GM19193 (cell line): Measurements from ENCODE around the gene BCO1.

Experiments used
- POLR2A ChIP-seq: IDR thresholded peaks from 4 replicates; pipeline ENCODE4 v1.6.1; 2011; ENCODE audit not compliant: insufficient read depth, insufficient read length; ENCODE audit errors: extremely low read depth

Gene BCO1

GRCh38 chr16:81219151-81219550, 19.3 kb upstream of the BCO1 start:
- no peak for TF ChIP-seq POLR2A

DNA sequence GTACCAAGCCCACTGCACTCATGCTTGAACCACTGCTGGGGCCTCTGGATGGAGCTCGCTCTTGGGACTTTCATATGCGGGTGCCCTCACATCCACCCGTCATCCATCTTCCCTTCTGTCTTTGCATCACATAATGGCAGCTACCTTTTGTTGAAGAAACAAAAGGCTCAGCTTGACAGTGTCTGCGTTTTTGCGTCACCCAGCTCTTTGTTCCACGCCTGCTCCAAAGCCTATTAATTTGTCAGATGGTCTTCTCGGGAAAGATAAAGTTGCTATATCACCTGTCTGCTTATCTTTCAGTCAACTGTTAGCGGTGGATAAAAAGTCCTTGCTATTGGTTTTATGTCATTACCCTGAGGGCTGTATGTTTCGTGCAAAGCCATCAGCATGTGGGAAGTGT, 18.1 kb upstream of the BCO1 start:
- TF ChIP-seq POLR2A, result no peak

GRCh38 chr16:81221731-81222130, 16.8 kb upstream of the BCO1 start:
- TF ChIP-seq POLR2A, result no peak

- no peak for TF ChIP-seq POLR2A
These were observed 13.7 kb upstream of the BCO1 start for GRCh38 chr16:81224824-81225223.

GRCh38 chr16:81227785-81228184, 10.7 kb upstream of the BCO1 start:
- TF ChIP-seq POLR2A, result no peak

- TF ChIP-seq POLR2A, result no peak
These were observed 8.7 kb upstream of the BCO1 start for GRCh38 chr16:81229811-81230210.

DNA sequence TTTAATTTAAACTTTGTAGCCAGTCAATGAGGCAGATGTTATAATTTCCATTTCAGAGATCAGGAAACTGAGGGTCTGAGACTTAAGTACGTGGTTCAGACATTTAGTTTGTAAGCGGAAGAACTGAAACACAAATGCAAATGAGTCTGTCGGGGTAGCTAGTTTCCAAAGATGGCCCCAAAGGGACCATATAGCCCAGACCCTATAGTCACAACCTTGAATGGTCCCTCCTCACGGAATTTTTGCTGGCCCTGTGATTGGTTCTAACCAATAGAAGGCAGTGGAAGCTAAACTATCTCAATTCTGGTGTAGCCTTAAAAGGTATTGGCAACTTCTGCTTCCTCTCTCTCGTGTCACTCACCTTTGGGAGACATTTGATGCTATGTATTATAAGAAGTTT, 7.5 kb upstream of the BCO1 start:
- no peak for TF ChIP-seq POLR2A

DNA sequence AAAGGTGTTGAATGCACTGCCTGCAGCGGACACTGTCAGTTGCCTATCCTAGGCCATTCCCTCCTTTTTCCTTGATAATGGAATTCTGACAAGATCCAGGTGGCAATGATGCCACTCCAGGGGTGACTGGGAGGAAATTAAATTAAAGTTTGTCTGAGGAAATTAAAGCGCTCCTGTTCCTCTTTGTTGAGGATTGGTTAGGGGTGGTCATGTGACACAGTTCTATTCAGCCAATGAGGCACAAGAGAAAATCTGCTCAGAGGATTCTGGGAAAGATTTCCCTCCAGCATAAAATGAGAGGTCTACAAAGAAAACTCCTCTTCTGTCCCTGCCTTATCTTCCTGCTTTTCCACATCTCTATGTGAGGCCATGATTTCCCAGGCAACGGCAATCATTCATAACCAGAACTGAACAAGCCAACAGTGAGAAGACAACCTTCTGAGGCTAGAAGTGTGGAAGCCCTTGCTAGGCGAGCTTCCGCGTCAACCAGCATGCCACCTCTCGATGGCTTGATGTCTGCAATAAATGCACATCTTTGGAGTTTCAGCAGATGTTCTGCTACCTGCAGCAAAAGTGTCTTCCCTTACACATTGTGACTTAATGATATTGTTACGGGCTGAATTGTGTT, 5.6 kb upstream of the BCO1 start:
- TF ChIP-seq POLR2A, result no peak

DNA sequence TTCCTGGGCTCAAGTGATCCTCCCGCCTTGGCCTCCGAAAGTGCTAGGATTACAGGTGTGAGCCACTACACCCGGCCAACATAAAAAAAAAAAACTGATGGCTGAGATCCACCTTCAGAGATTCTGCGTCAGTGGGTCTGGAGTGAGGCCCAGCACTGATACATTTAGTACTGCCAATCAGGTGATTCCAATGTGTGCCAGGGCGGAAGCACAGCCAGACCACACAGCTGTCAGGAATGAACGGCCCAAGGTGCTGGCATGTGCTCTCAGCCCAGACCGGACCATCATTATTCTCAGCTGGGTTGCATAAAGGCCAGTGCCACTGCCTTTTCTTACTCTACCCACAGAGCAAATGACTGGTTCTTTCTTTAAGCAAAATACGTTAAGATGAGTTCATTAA, 1.2 kb upstream of the BCO1 start:
- TF ChIP-seq POLR2A, result no peak

DNA sequence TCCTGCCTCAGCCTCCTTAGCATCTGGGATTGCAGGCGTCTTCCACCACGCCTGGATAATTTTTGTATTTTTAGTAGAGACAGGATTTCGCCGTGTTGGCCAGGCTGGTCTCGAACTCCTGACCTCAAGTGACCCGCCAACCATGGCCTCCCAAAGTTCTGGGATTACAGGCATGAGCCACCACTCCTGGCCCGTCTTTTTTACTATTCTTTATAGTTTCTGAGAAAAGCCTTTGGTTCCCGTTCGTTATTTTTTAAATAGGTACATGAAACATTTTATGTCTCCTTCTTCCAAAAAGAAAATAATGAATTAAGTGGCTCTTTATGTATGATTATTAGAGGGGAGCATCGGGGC, 570 bp upstream of the BCO1 start:
- TF ChIP-seq POLR2A, result no peak

GRCh38 chr16:81239367-81240121, 1.1 kb downstream of the BCO1 start:
- no peak for TF ChIP-seq POLR2A

- no peak for TF ChIP-seq POLR2A
These were observed 3.2 kb downstream of the BCO1 start for GRCh38 chr16:81241706-81242105.

- no peak for TF ChIP-seq POLR2A
These were observed 4.6 kb downstream of the BCO1 start for GRCh38 chr16:81242977-81243618.

DNA sequence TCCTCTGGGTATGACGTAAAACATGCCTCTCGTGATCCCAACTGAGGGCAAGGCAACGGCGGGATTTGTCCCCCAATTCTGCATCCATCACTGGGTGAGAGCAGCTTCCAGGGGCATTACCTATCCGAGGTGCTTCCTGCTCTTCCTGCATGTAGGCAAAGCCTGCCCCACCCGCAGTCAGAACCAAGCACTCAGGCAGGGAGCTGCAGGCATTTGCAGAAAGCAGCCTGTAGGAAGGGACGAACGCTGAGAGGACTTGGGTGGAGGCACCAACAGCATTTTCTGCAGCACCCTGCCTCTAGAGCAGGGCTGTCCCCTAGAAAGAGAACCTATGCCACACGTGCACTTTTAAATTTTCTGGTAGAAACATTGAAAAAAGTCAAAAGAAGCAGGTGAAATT, 5.5 kb downstream of the BCO1 start:
- TF ChIP-seq POLR2A, result no peak

- no peak for TF ChIP-seq POLR2A
These were observed 13.4 kb downstream of the BCO1 start for GRCh38 chr16:81251871-81252270.

GRCh38 chr16:81253141-81253540, 14.7 kb downstream of the BCO1 start:
- no peak for TF ChIP-seq POLR2A
